HG03159 (cell line): ENCODE measurements around the gene USF2.

Experiments
- ATAC-seq: cut with Tn5 transposase; IDR thresholded peaks from one replicate; pipeline ENCODE4 v1.9.1; 2021; ENCODE audit warnings: mild to moderate bottlenecking, moderate library complexity; ENCODE audit not compliant: unreplicated experiment

Gene USF2

GRCh38 chr19:35297922-35298321, 29.2 kb downstream of the USF2 start:
- ATAC-seq: no peak

- ATAC-seq: no peak
Measured at GRCh38 chr19:35298561-35298972, 29.8 kb downstream of the USF2 start.

- no peak for ATAC-seq
Measured at GRCh38 chr19:35299523-35300338, 31.0 kb downstream of the USF2 start.

- ATAC-seq: no peak
Measured at GRCh38 chr19:35300339-35300649, 31.5 kb downstream of the USF2 start.

- ATAC-seq: no peak
Measured at GRCh38 chr19:35301961-35302360, 33.2 kb downstream of the USF2 start.

GRCh38 chr19:35302446-35302845, 33.7 kb downstream of the USF2 start:
- no peak for ATAC-seq

GRCh38 chr19:35303357-35303915, 34.7 kb downstream of the USF2 start:
- no peak for ATAC-seq

- ATAC-seq: no peak
Measured at GRCh38 chr19:35304036-35304435, 35.3 kb downstream of the USF2 start.

- ATAC-seq: no peak
Measured at GRCh38 chr19:35305181-35305580, 36.4 kb downstream of the USF2 start.

- ATAC-seq: no peak
Measured at GRCh38 chr19:35306473-35307246, 37.9 kb downstream of the USF2 start.

- ATAC-seq: no peak
Measured at GRCh38 chr19:35307931-35308330, 39.2 kb downstream of the USF2 start.

GRCh38 chr19:35308910-35309309, 40.1 kb downstream of the USF2 start:
- no peak for ATAC-seq

GRCh38 chr19:35309481-35310279, 40.9 kb downstream of the USF2 start:
- ATAC-seq: no peak

- ATAC-seq: no peak
Measured at GRCh38 chr19:35310331-35310730, 41.6 kb downstream of the USF2 start.

- ATAC-seq: no peak
Measured at GRCh38 chr19:35310811-35311465, 42.2 kb downstream of the USF2 start.

GRCh38 chr19:35311901-35312665, 43.3 kb downstream of the USF2 start:
- no peak for ATAC-seq

- no peak for ATAC-seq
Measured at GRCh38 chr19:35313587-35313986, 44.8 kb downstream of the USF2 start.

- ATAC-seq: no peak
Measured at GRCh38 chr19:35314031-35314430, 45.3 kb downstream of the USF2 start.

- no peak for ATAC-seq
Measured at GRCh38 chr19:35314858-35315470, 46.2 kb downstream of the USF2 start.

GRCh38 chr19:35315883-35316282, 47.1 kb downstream of the USF2 start:
- no peak for ATAC-seq
